ENCODE measurements around the gene GPC6.

The GPC6 gene

GRCh38 chr13:93517658-93518057 is 291.1 kb downstream of the GPC6 start:
- no peak for DNase-seq

- peak; percentile 57 for DNase-seq
Observed at GRCh38 chr13:93521307-93521706, 294.7 kb downstream of the GPC6 start.

- DNase-seq = peak; percentile 33
Observed at GRCh38 chr13:93522501-93522900, 295.9 kb downstream of the GPC6 start.

GRCh38 chr13:93525087-93525486 is 298.5 kb downstream of the GPC6 start:
- no peak for DNase-seq

- DNase-seq = no peak
Observed at GRCh38 chr13:93527748-93528297, 301.2 kb downstream of the GPC6 start.

GRCh38 chr13:93529961-93530360 is 303.4 kb downstream of the GPC6 start:
- no peak for DNase-seq

- DNase-seq = no peak
Observed at GRCh38 chr13:93534181-93534700, 307.6 kb downstream of the GPC6 start.

- no peak for DNase-seq
Observed at GRCh38 chr13:93535251-93535650, 308.6 kb downstream of the GPC6 start.

- no peak for DNase-seq
Observed at GRCh38 chr13:93539914-93540313, 313.3 kb downstream of the GPC6 start.

GRCh38 chr13:93547886-93548285 is 321.3 kb downstream of the GPC6 start:
- DNase-seq = no peak

- DNase-seq = no peak
Observed at GRCh38 chr13:93549326-93550005, 322.9 kb downstream of the GPC6 start.

- no peak for DNase-seq
Observed at GRCh38 chr13:93550236-93550635, 323.6 kb downstream of the GPC6 start.

- DNase-seq = no peak
Observed at GRCh38 chr13:93552596-93552995, 326.0 kb downstream of the GPC6 start.

GRCh38 chr13:93554514-93554913 is 327.9 kb downstream of the GPC6 start:
- DNase-seq = no peak

- no peak for DNase-seq
Observed at GRCh38 chr13:93558637-93559036, 332.0 kb downstream of the GPC6 start.

GRCh38 chr13:93559718-93560117 is 333.1 kb downstream of the GPC6 start:
- DNase-seq = no peak

- peak; percentile 45 for DNase-seq
Observed at GRCh38 chr13:93561576-93562225, 335.1 kb downstream of the GPC6 start.

GRCh38 chr13:93562676-93563075 is 336.1 kb downstream of the GPC6 start:
- DNase-seq = no peak

GRCh38 chr13:93577105-93577504 is 350.5 kb downstream of the GPC6 start:
- DNase-seq = no peak

- no peak for DNase-seq
Observed at GRCh38 chr13:93589788-93590187, 363.2 kb downstream of the GPC6 start.

GRCh38 chr13:93603043-93603442 is 376.4 kb downstream of the GPC6 start:
- no peak for DNase-seq

GRCh38 chr13:93614776-93615175 is 388.2 kb downstream of the GPC6 start:
- no peak for DNase-seq

- DNase-seq = peak; percentile 34
Observed at GRCh38 chr13:93620181-93620765, 393.7 kb downstream of the GPC6 start.

GRCh38 chr13:93621051-93621450 is 394.4 kb downstream of the GPC6 start:
- no peak for DNase-seq

Data from eye (tissue), 1 donor.